GM21825 (cell line): Measurements from ENCODE around the gene TMEM40.
"Not testable (repeated sequence)": the region's sequence is repeated elsewhere in the genome, so short reads cannot be mapped to it uniquely, and the experiment has no call there.

Experiments
- ATAC-seq: cut with Tn5 transposase; IDR thresholded peaks from one replicate; pipeline ENCODE4 v1.9.1; 2021; ENCODE audit warnings: mild to moderate bottlenecking, moderate library complexity; ENCODE audit not compliant: unreplicated experiment

TMEM40 gene

DNA sequence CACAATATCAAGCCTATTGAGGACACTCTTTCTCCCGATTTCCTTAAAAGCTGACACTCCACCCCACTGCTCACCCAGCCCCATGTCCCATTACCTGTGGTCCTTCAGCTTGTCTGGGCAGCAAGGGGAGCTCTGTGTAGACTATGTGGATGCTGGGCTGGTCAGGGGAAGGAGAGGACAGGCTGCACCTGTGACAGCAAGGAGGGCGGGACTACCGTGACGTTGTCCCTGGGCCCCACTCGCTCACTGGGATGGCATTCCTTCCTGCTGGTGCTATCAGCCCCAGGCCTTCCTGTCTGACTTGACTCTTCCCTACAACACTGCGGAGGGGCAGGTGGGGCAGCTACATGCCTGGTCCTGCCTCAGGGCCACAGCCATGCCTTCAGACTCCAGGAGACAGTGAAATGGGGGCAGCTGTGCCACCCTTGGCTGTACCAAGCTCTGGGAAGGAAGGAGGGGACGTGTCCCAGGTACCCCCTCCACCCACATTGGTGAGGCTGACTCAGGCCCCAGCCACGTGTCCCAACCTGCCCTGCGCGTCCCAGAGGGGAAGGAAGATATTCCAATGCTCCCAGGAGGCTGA is at the start of gene TMEM40:
Gene TMEM40 (minus strand): TSS at position 163 of the 583 bp plus-strand sequence. CDS start 9,427 bp downstream, outside the sequence.
- ATAC-seq: no peak

DNA sequence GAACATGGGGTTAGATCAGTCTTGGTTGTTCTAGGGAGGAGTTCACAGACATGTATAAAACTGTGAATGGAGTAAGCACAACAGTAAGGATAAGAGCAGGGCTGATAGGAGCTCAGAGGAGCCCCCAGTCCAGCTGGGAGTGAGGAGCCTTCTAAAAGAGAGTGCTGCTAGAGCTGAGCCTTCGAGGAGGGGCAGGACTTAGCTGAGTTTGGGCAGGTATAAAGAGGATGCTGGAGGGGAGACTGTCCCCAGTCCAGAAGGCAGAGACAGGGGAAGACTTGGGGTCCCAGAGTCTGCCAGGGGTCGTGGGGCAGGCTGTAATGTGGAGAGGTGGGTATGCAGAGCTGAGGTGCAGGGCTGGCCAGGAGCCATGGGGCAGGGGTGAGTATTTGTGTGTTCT is 49.5 kb upstream of the TMEM40 start:
- no peak for ATAC-seq

- ATAC-seq: no peak
These were observed 48.7 kb upstream of the TMEM40 start for GRCh38 chr3:12807601-12808359.

DNA sequence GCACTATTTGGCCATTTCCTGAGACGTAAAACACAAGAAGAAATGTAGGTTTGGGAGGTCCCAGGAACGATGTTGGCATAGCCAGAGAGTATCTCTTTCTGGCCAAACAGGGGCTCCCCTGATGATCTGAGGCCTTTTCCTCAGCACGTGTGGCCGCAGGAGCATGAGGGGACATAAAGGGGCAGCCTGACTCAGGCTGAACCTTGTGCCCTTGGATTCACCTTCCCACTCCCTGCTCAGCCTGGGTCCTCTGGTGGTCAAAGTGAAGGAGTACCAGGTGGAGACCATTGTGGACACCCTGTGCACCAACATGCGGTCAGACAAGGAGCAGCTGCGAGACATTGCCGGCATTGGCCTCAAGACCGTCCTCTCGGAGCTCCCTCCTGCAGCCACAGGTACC is 48.0 kb upstream of the TMEM40 start:
- ATAC-seq: no peak

DNA sequence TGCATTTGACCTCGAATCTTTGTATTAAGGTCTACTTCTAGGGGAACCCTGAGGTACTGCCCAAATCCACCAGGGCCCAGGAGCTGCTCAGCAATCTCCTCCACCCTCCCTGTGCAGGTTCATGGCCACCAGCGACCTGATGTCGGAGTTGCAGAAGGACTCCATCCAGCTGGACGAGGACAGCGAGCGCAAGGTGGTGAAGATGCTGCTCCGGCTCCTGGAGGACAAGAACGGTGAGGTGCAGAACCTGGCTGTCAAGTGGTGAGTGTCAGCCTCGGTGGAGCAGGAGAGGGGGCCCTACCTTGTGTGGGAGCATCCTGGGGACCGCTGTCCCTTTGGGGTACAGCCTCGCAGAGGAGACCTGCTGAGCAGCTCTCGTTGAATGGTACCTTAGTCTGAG is 44.3 kb upstream of the TMEM40 start:
- ATAC-seq: no peak

GRCh38 chr3:12799525-12800440 is 40.7 kb upstream of the TMEM40 start:
- no peak for ATAC-seq

DNA sequence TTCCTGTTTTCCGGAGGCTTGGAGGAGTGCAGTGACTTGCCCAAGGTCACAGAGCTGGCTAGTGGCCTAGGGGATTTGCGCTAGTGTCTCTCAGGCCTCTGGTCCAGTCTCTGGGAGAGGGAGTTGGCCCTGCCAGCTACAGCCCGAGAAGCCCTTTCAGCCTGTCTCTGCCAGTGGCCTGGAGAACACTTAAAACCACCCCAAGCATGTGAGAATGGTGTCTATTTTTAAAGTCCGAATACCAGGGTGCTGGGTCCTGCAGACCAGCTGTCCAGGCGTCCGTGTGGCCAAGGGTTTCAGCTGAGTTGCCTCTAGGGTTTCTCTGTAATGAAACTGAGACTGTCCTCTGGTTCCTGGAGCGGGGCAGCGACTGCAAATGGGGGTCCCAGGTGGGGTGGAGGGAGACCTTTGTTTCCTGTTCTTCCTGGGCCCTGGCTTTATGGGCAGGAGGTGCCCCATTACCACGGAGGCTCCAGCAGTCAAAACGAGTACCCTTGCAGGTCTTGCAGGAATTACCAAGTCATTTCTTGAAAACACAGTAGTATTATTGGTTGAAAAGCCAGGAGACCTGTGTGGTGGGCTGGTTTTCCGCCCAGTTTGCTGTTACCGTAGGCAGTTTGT is 39.6 kb upstream of the TMEM40 start:
- no peak for ATAC-seq

GRCh38 chr3:12797892-12798558 is 39.0 kb upstream of the TMEM40 start:
- ATAC-seq: no peak

- no peak for ATAC-seq
These were observed 38.2 kb upstream of the TMEM40 start for GRCh38 chr3:12797124-12797891.

DNA sequence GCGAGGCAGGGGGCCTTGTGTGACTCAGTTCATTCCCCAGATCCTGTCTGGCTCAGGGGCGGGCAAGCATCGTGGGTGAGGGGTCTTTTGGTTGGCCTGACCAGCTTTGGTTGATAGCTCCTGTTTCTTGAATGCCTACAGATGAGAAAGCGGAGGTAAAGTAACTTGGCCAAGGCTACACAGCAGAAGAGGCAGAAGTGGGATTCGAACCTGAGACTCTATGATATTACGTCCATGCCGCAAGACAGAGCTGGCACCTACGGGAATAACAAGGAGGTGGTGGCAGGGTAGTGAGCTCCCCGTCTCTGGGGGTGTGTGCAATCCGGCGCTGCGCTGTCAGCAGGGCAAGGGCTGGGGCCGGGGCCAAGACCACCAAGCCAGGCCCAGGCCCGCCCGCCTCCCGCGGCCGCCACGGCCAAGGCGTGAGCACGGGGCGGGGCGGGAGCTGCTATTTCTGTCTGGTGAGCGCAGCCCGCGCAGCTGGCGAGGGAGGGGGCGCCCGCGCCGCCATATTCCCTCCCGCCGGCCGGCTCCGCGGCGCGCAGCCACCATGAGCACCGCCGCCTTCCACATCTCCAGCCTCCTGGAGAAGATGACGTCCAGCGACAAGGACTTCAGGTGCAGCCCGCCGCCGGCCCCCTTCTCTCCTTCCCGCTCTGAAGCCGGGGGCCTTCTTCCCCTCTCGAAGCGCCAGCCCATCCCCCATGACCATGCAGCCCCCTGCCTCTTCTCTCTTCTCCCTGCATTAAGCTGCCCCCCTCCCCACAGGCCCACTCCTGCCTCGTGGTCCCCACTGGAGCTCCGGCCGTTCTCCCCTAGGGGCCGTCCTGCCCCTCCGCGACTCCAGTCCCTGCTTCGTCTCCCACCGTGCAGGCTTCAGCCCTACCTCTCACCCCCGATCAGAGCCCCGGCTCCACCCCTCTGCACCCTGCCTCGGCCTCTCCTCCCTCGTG is 37.4 kb upstream of the TMEM40 start, which contains the start of gene CAND2:
Gene CAND2 (plus strand): TSS at position 510 of the 953 bp plus-strand sequence. CDS start 41 bp downstream, at position 551.
- no peak for ATAC-seq

- no peak for ATAC-seq
These were observed 34.6 kb upstream of the TMEM40 start for GRCh38 chr3:12793701-12794100.

DNA sequence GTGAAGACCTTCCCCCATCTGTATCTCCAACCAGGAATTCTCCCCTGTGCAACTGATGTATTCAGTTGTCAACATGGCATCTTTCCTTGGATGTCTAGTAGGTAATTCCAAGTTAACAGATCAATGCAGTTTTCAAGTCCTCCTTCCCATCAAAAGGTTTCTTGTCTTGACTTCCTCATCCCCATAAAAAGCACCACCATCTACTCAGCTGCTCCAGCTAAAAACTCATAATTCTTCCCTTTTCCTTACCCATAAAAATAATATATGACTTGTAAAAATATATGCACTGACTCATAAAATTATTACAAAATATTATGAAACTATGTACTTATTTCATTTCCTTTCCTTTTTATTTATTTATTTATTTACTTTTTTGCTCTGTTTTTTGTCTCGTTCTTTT is 32.4 kb upstream of the TMEM40 start:
- no peak for ATAC-seq

- not testable (repeated sequence) for ATAC-seq
These were observed 29.1 kb upstream of the TMEM40 start for GRCh38 chr3:12787967-12788690.

DNA sequence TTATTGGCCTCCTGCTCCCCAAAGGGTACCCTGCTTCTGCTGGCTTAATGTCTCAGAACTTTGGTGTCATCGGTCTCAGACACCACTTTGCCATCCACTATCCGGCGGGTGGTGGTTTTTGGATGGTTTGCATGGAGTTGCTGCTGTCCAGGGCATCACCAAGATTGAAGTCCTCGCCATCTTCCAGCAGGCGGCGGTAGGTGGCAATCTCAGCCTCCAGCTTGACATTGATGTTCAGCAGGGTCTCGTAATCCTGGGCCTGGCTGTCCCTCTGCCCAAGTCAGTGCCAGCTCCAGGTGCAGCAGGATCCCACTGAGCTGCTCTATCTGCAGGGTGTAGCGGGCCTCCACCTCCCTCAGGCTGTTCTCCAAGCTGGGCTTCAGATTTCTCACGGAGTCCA is 28.3 kb upstream of the TMEM40 start:
- not testable (repeated sequence) for ATAC-seq

DNA sequence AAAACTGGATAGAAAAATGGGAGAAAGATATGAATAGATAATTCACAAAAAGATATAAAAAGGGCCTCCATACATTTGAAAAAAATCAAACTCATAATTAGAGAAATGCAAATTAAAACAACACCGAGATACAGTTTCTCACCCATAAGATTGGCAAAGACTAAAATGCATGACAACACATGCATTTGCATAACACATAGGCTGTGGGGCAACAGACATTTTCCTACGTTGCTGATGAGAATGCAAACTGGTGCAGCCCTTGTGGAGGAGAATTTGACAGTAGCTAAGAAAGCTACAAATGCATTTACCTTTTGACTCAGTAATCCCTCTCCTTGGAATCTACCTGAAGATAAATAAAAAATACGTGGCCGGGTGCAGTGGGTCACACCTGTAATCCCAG is 26.0 kb upstream of the TMEM40 start:
- no peak for ATAC-seq

GRCh38 chr3:12782172-12782815 is 23.2 kb upstream of the TMEM40 start:
- ATAC-seq: no peak

- no peak for ATAC-seq
These were observed 21.7 kb upstream of the TMEM40 start for GRCh38 chr3:12780751-12781150.
